ENCODE results near the gene SLC37A2. TPM values are rescaled to one million over a fixed set of nuclear protein-coding genes. Genes with fewer than 3 reads are reported as not detected.
A peak's percentile ranks its signal among the peaks of the same experiment; 100 is the strongest.

SLC37A2 gene
- polyA plus RNA-seq, 1 of the 3 experiments (the other 2 are of a cell fraction): 0.44 TPM

GRCh38 chr11:125082611-125083311, 19.7 kb downstream of the SLC37A2 start:
- H4K20me1 ChIP-seq (ENCODE audit: insufficient read depth): no peaks in the 10 kb centered on the region
- POLR2A ChIA-PET: no interaction called here
- TF ChIP-seq CHD2 (IDR thresholded peaks at IDR 0.05; ENCODE audit: low read length, partially characterized antibody): no peak
- no peak for TF ChIP-seq ELF1 (IDR thresholded peaks at IDR 0.05)
- TF ChIP-seq CTCF (IDR thresholded peaks at IDR 0.05): no peak
- TF ChIP-seq POLR2AphosphoS5 (IDR thresholded peaks at IDR 0.05; ENCODE audit: low read depth, low read length): no peak
- TF ChIP-seq NRF1 (IDR thresholded peaks at IDR 0.05; ENCODE audit: low read depth, low read length): no peak
- no peak for TF ChIP-seq USF1 (IDR thresholded peaks at IDR 0.05; ENCODE audit: borderline replicate concordance, low read depth)
- TF ChIP-seq RAD21 (IDR thresholded peaks at IDR 0.05; ENCODE audit: low read length): no peak
- TF ChIP-seq TAF1 (IDR thresholded peaks at IDR 0.05; ENCODE audit: borderline replicate concordance, low read depth, low read length): no peak
- TF ChIP-seq EZH2phosphoT487 (IDR thresholded peaks at IDR 0.05; ENCODE audit: borderline replicate concordance, low read depth): no peak
- no peak for TF ChIP-seq PBX3 (IDR thresholded peaks at IDR 0.05)
- no peak for TF ChIP-seq JUND (IDR thresholded peaks at IDR 0.05)
- TF ChIP-seq MEF2A (IDR thresholded peaks at IDR 0.05; ENCODE audit: borderline replicate concordance, low read depth): no peak
- no peak for TF ChIP-seq SMC3 (IDR thresholded peaks at IDR 0.05; ENCODE audit: low read depth, low read length)
- no peak for TF ChIP-seq ZBTB33 (IDR thresholded peaks at IDR 0.05; ENCODE audit: borderline replicate concordance, low read depth)
- no peak for TF ChIP-seq NFIC (IDR thresholded peaks at IDR 0.05; ENCODE audit: borderline replicate concordance)
- TF ChIP-seq RCOR1 (IDR thresholded peaks at IDR 0.05; ENCODE audit: low read length): no peak
- no peak for TF ChIP-seq TCF12 (IDR thresholded peaks at IDR 0.05)
- H3K9me2 ChIP-seq: no peaks in the 10 kb centered on the region
- WGBS (ENCODE audit: low lambda C conversion rate): 77% methylated on average over 6 of the region's 10 CpGs
- no peaks in the 10 kb centered on the region for H3K27me3 ChIP-seq (ENCODE audit: insufficient read depth)
- no peaks in the 10 kb centered on the region for H3K79me2 ChIP-seq (ENCODE audit: insufficient read depth)
- H3K9me3 ChIP-seq: no peaks in the 10 kb centered on the region
- H3F3A ChIP-seq (replicated peaks; ENCODE audit: insufficient read depth): no peaks in the 10 kb centered on the region
- CTCF ChIA-PET: interaction anchor here (0.9 to 2.4 kb wide), 7 partner anchors 9 to 347 kb away, joined by 3 to 12 read pairs (median 5); no protein-coding TSS in a partner anchor
- H2AFZ ChIP-seq (ENCODE audit: low read depth): no peak overlapping the region
- H3K36me3 ChIP-seq (replicated peaks in 1 of 2; ENCODE audit: control insufficient read depth in 1 of 2, insufficient read depth in 2 of 2, low read length in 1 of 2): no peaks in the 10 kb centered on the region
- H3K4me3 ChIP-seq (ENCODE audit: low read depth in 2 of 2, low read length in 1 of 2): no peak overlapping the region
- DNase-seq: peak; percentile 13
- H3K4me2 ChIP-seq: no peak overlapping the region
- H3K4me1 ChIP-seq (ENCODE audit: control insufficient read depth in 1 of 2, insufficient read depth in 2 of 2, low read depth in 1 of 2, low read length in 1 of 2): no peaks in the 10 kb centered on the region
- no peak overlapping the region for H3K9ac ChIP-seq
- no peak overlapping the region for H3K27ac ChIP-seq (ENCODE audit: low read depth in 2 of 2, low read length in 1 of 2)

Data from SK-N-SH (cell line).